Stimulated activated CD8-positive, alpha-beta memory T cell treated with anti-CD3 and anti-CD28 coated beads, Interleukin-7, amount 100 ng/mL, for 4 hours (primary cell): ENCODE measurements around the gene CGB3.
"Not testable (repeated sequence)": the region's sequence is repeated elsewhere in the genome, so short reads cannot be mapped to it uniquely, and the experiment has no call there.

Experiments used
- DNase-seq, 2 donors: peaks; one replicate each; pipeline ENCODE4 v3.0.0-alpha.2; 2020; ENCODE audit warnings: low read depth in 2 of 2

The CGB3 gene

DNA sequence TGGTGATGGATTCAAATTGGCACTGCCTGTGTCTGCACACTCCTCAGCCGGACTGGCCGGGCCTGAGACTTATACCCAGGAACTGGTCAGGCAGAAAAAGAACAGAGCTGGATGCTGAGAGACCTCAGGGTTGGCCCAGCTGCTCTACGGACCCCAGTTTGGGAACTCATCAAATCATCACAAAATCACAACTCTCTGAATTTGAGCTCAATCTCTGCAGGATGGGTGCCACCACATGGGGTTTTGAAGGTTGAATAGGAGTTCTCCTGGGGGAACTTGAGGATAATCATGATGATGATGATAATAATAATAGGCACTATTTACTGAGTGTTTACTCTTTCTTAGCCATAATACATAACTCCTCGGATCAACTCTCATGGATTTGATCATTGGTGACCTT lies 18.5 kb upstream of the CGB3 start:
- not testable (repeated sequence) for DNase-seq

DNA sequence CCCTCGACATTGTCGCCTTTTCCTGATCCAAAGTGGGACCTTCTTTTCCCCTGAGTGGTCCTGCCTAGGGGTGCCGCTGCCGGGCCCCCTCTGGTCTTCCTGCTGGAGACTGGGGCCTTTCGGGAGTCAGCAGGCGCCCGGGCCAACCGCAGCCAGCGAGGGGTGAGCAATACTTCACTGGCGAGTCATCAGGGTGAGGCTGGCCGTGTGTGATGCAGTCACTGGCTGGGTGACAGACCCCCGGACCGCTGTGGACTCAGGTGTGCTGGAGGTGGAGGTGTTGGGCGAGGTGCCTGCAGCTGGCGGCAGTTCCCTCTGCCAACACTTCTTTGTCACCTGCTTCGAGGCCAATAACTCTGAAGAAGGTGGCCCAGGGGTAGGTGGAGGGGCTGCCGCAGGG lies 18.0 kb upstream of the CGB3 start:
- DNase-seq, result no peak

DNA sequence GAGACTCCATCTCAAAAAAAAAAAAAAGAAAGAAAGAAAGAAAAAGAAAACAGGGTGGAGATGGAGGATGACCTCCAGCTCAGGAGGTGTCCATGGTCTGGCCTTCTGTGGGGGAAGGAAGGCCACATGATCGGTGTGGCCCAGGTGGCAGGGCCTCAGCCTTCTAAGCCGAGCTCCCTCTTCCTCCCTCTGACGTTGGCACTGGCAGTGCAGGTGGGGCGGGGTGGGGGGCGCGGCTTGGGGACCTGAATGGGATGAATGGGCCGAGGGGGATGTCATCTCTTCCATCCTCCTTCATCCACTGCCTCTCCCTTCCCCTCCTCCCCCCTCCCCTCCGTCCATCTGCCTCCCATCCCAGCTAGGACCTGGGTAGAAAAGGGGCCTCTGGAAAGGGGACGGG lies 15.6 kb upstream of the CGB3 start:
- DNase-seq, result not testable (repeated sequence)

DNA sequence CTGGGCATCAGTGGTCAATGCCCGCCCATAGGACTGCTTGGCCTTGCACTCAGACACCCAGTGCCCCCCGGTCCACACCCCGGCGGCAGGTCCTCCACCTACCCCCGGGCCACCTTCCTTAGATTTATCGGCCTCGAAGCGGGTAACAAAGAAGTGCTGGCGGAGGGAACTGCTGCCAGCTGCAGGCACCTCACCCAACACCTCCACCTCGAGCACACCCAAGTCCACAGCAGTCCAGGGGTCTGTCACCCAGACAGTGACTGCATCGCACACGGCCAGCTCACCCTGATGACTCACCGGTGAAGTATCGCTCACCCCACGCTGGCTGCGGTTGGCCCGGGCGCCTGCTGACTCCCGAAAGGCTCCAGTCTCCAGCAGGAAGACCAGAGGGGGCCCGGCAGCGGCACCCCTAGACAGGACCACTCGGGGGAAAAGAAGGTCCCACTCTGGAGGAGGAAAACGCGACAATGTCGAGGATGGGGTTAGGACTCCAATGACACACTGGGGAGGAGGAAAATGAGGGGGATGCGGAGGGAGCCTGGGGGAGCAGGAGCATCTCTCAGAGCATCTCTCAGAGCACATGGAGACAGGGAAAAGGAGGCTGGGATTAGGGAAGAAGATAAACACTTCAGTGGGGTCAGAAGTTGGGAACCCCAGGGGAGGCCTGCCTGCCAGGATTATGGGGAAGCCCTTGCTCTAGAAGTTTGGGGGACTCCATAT lies 14.6 kb upstream of the CGB3 start:
- not testable (repeated sequence) for DNase-seq

DNA sequence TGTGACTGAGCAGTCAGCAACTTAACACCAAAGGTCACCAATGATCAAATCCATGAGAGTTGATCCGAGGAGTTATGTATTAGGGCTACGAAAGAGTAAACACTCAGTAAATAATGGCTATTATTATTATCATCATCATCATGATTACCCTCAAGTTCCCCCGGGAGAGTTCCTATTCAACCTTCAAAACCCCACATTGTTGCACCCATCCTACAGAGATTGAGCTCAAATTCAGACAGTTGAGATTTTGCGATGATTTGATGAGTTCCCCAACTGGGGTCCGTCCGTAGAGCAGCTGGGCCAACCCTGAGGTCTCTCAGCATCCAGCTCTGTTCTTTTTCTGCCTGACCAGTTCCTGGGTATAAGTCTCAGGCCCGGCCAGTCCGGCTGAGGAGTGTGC lies 14.0 kb upstream of the CGB3 start:
- not testable (repeated sequence) for DNase-seq

DNA sequence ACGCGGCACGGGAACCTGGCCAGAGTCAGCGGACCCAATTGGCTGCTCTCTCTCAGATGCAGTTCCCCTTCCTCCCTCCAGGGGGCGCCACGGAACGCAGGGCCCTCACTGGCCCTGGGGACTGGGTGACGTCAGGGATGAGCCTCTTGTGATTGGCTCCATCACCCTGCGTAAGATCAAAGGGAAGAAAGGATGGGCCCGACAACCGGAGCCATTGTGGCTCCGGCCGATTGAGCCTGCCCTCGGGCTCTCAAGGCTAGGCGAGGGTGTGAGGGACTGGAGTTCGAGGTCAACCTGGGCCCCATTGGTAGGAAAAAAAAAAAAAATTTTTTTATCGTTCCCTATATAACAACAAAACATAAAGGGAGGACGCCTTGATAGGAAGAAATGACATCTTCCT lies 12.7 kb upstream of the CGB3 start, which contains the start of gene CGB1:
Gene CGB1, minus strand, starts transcription at position 81 of the 400 bp plus-strand sequence. CDS start 184 bp downstream, outside the sequence.
- not testable (repeated sequence) for DNase-seq

DNA sequence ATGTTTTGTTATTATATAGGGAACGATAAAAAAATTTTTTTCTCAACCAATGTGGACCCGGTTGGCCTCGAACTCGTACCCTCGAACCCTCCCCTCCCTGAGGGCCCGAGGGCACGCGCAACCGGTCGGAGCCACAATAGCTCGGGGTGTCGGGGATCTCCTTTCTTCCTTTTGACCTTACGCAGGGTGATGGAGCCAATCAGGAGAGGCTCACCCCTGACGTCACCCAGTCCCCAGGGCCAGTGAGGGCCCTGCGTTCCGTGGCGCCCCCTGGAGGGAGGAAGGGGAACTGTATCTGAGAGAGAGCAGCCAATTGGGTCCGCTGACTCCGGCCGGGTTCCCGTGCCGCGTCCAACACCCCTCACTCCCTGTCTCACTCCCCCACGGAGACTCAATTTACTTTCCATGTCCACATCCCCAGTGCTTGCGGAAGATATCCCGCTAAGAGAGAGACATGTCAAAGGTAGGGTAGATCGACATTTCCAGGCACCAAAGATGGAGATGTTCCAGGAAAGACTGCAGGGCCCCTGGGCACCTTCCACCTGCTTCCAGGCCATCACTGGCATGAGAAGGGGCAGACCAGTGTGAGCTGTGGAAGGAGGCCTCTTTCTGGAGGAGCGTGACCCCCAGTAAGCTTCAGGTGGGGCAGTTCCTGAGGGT lies 7.6 kb upstream of the CGB3 start, which contains the start of gene CGB2:
Gene CGB2, plus strand, starts transcription at position 249 of the 660 bp plus-strand sequence. Its CDS starts 206 bp downstream, at position 455.
- peak in 1 of 2 donors; percentile 45 for DNase-seq

DNA sequence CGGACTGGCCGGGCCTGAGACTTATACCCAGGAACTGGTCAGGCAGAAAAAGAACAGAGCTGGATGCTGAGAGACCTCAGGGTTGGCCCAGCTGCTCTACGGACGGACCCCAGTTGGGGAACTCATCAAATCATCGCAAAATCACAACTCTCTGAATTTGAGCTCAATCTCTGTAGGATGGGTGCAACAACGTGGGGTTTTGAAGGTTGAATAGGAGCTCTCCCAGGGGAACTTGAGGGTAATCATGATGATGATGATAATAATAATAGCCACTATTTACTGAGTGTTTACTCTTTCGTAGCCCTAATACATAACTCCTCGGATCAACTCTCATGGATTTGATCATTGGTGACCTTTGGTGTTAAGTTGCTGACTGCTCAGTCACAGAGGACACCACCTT lies 6.2 kb upstream of the CGB3 start:
- not testable (repeated sequence) for DNase-seq

DNA sequence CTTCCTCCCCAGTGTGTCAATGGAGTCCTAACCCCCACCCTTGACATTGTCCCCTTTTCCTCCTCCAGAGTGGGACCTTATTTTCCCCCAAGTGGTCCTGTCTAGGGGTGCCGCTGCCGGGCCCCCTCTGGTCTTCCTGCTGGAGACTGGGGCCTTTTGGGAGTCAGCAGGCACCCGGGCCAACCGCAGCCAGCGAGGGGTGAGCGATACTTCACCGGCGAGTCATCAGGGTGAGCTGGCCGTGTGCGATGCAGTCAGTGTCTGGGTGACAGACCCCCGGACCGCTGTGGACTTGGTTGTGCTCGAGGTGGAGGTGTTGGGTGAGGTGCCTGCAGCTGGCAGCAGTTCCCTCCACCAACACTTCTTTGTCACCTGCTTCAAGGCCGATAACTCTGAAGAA lies 5.6 kb upstream of the CGB3 start:
- not testable (repeated sequence) for DNase-seq

DNA sequence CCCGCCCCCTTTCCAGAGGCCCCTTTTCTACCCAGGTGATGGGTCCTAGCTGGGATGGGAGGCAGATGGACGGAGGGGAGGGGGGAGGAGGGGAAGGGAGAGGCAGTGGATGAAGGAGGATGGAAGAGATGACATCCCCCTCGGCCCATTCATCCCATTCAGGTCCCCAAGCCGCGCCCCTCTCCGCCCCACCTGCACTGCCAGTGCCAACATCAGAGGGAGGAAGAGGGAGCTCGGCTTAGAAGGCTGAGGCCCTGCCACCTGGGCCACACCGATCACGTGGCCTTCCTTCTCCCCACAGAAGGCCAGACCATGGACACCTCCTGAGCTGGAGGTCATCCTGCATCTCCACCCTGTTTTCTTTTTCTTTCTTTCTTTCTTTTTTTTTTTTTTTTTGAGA lies 4.6 kb upstream of the CGB3 start:
- DNase-seq, result not testable (repeated sequence)

DNA sequence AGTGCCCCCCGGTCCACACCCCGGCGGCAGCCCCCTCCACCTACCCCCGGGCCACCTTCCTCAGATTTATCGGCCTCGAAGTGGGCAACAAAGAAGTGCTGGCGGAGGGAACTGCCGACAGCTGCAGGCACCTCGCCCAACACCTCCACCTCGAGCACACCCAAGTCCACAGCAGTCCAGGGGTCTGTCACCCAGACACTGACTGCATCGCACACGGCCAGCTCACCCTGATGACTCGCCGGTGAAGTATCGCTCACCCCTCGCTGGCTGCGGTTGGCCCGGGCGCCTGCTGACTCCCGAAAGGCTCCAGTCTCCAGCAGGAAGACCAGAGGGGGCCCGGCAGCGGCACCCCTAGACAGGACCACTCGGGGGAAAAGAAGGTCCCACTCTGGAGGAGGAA lies 1.5 kb upstream of the CGB3 start:
- not testable (repeated sequence) for DNase-seq

DNA sequence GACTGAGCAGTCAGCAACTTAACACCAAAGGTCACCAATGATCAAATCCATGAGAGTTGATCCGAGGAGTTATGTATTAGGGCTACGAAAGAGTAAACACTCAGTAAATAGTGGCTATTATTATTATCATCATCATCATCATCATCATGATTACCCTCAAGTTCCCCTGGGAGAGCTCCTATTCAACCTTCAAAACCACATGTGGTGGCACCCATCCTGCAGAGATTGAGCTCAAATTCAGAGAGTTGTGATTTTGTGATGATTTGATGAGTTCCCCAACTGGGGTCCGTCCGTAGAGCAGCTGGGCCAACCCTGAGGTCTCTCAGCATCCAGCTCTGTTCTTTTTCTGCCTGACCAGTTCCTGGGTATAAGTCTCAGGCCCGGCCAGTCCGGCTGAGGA lies 955 bp upstream of the CGB3 start:
- not testable (repeated sequence) for DNase-seq

DNA sequence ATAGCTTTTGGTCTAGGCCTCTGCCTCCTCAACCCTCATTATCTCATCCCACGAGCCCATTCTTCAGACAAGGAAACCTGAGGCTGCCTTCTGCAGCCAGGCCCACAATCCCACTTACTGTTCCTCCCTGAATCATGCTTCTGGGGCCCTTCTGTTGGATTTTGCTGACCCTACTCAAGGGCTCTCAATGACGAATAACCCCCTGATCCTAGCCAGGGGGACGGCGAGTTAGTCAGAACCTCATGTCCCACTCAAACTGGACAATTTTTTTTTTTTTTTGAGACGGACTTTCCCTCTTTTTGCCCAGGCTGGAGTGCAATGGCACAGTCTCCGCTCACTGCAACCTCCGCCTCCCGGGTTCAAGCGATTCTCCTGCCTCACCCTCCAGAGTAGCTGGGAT lies 2.0 kb downstream of the CGB3 start:
- no peak for DNase-seq

DNA sequence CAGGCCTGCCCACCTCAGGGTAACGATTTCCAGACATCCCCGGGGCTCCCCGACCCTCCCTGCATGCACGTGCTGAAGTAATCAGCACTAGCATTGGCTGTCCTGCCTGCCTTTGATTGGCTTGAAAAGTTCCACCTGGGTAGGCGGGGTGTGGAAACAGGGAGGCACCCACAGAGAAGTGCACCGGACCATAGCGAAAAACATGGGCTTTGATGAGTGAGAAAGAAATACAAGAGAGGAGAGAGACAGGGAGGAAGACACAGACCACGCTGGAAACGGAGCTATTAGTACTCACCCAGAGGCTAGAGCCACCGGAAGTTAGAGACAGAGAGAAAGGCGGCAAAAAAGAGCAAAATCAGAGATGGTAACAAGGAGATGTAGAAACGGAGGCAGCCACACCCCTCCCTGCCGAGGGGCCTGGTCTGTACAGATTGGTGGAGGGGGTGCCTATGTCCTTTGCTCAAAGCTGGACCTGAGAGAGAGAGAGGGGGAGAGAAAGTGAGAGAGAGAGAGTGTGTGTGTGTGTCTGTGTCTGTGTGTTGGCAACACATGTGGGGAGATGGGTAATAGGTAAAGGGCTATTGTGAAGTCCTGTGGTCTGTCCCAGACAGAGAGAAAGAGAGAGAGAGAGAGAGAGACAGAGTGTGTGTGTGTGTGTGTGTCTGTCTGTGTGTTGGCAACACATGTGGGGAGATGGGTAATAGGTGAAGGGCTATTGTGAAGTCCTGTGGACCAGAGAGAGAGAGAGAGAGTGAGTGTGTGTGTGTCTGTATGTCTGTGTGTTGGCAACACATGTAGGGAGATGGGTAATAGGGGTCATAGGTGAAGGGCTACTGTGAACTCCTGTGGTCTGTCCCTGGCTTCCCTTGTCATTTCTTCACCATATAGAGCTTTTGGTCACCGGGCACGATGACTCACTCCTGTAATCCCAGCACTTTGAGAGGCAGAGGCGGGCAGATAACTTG lies 2.9 kb downstream of the CGB3 start:
- no peak for DNase-seq

DNA sequence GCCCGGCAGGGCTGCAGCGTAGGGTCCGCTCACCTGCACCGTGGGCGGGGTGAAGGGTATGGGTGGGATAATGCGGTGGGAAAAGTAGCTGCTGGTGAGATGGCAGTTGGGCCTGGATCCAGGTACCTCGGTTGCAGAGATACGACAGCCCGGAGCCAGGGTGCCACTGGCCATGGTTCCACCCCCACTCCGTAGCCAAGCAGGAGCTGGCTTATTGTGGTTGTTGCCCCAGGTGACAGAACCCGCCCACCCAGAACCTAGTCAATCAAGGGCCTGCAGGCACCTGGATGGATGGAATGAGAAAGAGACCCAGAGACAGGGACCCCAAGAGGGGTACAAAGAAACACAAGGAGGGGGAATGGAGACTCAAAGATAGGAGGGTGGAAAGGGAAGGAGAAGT lies 3.8 kb downstream of the CGB3 start:
- DNase-seq, result no peak

DNA sequence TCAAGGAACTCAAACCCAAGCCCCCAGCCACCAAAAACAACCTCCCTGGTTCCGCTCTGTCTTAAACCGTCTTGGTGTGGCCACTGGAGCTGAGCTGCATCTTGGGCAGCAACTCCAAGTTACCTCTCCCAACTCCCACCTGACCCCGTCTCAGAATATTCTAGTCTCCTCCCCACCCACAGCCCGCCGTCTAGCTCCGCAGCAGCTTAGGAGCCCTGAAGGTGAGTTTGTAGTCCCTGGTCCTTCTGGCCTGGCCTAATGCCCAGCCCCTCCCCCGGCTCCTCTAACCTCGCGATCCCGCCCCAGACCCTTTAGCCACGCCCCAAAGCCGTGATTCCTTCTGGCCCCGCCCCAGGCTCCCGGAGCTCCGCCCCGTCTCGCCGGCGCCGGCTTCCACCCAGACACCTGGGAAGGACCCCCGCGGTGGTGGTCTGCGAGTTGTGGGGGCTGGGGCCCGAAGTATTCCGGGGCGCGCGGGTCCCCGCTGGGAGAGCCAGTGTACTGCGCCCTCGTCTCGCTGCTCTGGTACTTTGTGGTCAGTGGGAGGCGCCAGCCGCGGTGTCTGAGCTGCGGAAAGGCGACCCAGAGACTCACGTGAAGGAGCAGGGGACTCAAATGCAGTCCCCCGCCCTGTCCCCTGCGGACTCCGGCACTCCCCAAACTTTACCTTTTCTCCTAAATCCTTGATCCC lies 4.7 kb downstream of the CGB3 start:
- DNase-seq, result peak in 1 of 2 donors; percentile 43

DNA sequence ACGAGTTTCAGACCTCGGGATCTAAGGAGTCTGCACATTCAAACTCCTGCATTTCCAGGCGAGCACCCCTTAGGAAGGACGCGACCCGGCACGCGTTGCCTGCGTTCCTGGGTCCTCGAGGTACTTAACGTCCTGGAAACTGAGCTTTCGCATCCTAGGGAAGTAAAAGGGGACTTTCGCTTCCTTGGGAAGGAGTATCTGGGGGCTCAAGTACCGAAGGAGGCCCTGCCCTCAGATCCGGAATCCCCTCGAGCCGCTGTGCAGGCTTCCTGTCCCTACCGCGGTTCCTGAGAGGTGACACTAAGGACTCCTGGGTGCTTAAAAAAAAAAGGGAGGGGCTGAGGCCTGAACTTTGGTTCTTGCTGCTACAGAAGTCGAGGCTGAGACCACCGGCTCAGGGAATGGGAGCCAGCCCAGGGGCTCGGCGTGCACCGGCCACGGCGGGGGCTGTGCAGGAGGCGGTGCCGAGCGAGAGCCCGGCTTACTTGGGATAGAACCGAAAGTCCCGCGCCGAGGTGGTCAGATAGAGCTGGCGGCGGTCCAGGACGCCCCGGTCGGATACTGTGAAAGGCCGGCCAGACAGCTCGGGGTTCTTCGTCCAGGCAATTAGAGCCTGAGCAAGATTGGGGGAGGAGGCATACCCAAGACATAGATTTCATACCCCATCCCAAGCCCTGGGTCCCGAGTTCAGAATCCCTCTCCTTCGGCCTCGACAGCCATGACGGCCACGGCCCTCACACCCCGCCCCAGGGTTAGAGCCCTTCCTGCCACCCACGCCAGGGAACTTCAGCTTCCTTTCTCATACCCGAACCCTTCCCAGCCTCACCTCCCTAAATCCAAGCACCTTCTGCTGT lies 5.5 kb downstream of the CGB3 start:
- DNase-seq, result not testable (repeated sequence)

DNA sequence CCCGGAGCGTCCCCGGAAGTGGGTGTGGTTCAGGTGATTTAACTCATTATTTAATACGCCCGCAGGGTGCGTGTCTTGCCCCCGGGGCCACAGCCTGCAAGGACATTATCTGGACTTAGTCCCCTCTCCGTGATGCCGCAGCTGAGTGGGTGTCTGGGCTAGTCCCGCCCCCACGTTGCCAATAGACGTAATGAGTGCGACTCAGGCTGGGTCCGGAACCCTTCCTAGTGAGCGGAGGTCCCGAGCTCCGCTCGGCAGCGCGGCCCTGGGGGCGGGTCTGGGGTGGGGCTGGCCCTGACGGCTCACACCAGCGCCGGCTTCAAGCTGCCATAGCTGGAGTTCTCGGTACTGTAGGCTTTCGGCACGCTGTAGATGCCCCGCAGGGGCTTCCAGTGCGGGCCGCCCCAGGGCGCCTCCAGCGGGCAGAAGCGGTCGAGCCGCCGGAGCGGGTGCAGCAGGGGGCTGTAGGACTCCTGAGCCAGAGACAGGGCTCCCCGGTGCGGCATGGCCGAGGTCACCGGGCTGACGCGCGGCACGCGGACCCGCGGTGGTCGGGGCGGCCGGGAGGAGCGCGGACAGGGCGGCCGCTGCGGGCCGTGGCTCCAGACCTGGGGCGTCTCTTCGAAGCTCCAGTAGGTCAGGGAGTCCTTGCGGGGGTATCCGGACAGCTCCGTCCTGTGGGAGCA lies 6.3 kb downstream of the CGB3 start:
- peak in 1 of 2 donors; percentile 53 for DNase-seq

DNA sequence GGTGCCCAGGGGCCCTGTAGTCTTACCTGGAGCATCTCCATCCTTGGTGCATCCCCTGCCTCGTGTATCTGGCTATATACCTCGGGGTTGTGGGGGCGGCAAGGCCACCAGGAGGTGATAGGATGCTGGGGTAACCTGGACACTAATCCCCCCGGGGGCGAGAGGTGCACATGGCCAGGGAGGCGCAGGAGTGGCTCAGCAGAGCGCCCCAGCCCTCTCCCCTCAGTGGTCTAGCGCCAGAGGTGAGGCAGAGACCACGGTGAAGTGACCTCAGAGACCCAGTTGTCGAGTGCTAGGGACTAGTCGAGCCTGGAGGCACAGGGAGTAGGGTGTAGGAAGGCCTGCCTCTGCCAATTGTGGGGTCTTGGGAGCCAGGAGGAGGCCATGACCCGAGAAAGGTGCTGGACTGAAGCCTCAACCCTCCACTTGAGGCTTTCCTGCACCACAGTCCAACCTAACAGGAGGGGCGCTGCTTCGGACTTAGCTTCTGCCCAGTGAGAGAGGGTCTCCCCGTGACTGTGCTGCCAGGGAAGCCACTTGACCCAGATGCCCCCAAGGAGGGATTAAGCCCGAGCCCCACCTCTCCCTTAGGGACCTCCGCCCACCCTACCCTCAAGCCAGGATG lies 7.0 kb downstream of the CGB3 start, which contains the start of gene LHB:
Gene LHB, minus strand, starts transcription at position 51 of the 625 bp plus-strand sequence. Its CDS starts 10 bp downstream, at position 41.
- no peak for DNase-seq
